Measurements from ENCODE around the gene KHDRBS1. TPM values are rescaled to one million over a fixed set of nuclear protein-coding genes. Genes with fewer than 3 reads are reported as not detected.

Gene KHDRBS1
- total and polyA plus RNA-seq, 2 of the 13 experiments (the other 11 are each of a cell fraction or from before 2014, with no cell fraction given), result 25.1 to 39.0 TPM

GRCh38 chr1:32068957-32069588, 55.4 kb downstream of the KHDRBS1 start:
- BruUV-seq (replicated peaks), result no TSS peak
- ChIA-PET CTCF (ENCODE audit: low intra/inter-chr PET ratio, low total read pairs) (interaction anchor here (0.7 kb wide), 1 partner anchor 826 kb away, joined by 3 read pairs; no protein-coding TSS in a partner anchor), POLR2A (no interaction called here)
- no peaks in the 10 kb centered on the region; a peak in 1 of 5 replicates for H3K27me3 ChIP-seq (ENCODE audit: control insufficient read depth in 1 of 2, insufficient read depth in 2 of 2, low read length in 2 of 2)
- no peak overlapping the region for H3K4me3 ChIP-seq (replicated peaks in 1 of 3; ENCODE audit: insufficient read depth in 1 of 3, low read depth in 2 of 3, low read length in 3 of 3)
- intact Hi-C loops (cut with micrococcal nuclease; ENCODE audit: unreplicated experiment) (no loop called here), in situ Hi-C loops (cut with HindIII; ENCODE audit: extremely low pct_ligation_motif_present, low pct_unique_long_range_greater_than_20kb) (no loop called here)
- FAIRE-seq (no peak), ATAC-seq (no peak), DNase-seq (ENCODE audit: low spot score) (no peak)
- no peak overlapping the region for H2AFZ ChIP-seq (ENCODE audit: low read length)
- 36% methylated on average over 4 of the region's 5 CpGs for WGBS (ENCODE audit: low lambda C conversion rate)
- H3K79me2 ChIP-seq (ENCODE audit: insufficient read depth, low read length), result peaks cover 4% of the 10 kb centered on the region
- TF ChIP-seq RFX1 (IDR thresholded peaks at IDR 0.05), result no peak
- peak; percentile 87 to 92 for TF ChIP-seq MAFK (conservative IDR thresholded peaks at IDR 0.05 in 1 of 2, IDR thresholded peaks at IDR 0.05 in 1 of 2; ENCODE audit: low read length in 2 of 2)
- TF ChIP-seq MAFF (IDR thresholded peaks at IDR 0.05; ENCODE audit: low read depth, low read length), result peak; percentile 76
- no peak overlapping the region for H3K27ac ChIP-seq (ENCODE audit: extremely low read length, insufficient read depth, low read length)
- no peak overlapping the region for H3K9ac ChIP-seq (ENCODE audit: insufficient read depth, low read depth, low read length)
- H4K20me1 ChIP-seq (ENCODE audit: insufficient read depth, low read length), result no peaks in the 10 kb centered on the region
- H3K36me3 ChIP-seq (replicated peaks in 1 of 2; ENCODE audit: control insufficient read depth in 1 of 2, insufficient read depth in 2 of 2, low read length in 2 of 2), result no peaks in the 10 kb centered on the region
- peaks cover 53% of the 10 kb centered on the region for H3K4me1 ChIP-seq (ENCODE audit: insufficient read depth, low read length)
- H3K9me3 ChIP-seq (ENCODE audit: low read length), result no peaks in the 10 kb centered on the region
- H3K4me2 ChIP-seq (ENCODE audit: low read depth, low read length), result no peak overlapping the region

- Histone ChIP-seq H3K36me3 (replicated peaks in 1 of 2; ENCODE audit: control insufficient read depth in 1 of 2, insufficient read depth in 2 of 2, low read length in 2 of 2) (peaks cover 5 to 8% of the 10 kb centered on the region in 2 experiments; a peak in 4 of 5 replicates), H3K27ac (ENCODE audit: extremely low read length, insufficient read depth, low read length) (peak overlapping the region; percentile 61), H3K4me2 (ENCODE audit: low read depth, low read length) (peak overlapping the region; percentile 98), H3K9ac (ENCODE audit: insufficient read depth, low read depth, low read length) (peak overlapping the region; percentile 57), H3K27me3 (ENCODE audit: control insufficient read depth in 1 of 2, insufficient read depth in 2 of 2, low read length in 2 of 2) (no peaks in the 10 kb centered on the region; a peak in 1 of 5 replicates), H2AFZ (ENCODE audit: low read length) (peak overlapping the region; percentile 64), H3K4me1 (ENCODE audit: insufficient read depth, low read length) (peaks cover 46% of the 10 kb centered on the region), H3K79me2 (ENCODE audit: insufficient read depth, low read length) (peaks cover 4% of the 10 kb centered on the region), H3K4me3 (replicated peaks in 1 of 3; ENCODE audit: insufficient read depth in 1 of 3, low read depth in 2 of 3, low read length in 3 of 3) (peak overlapping the region; percentile 81 to 91 (median 81)), H4K20me1 (ENCODE audit: insufficient read depth, low read length) (no peaks in the 10 kb centered on the region), H3K9me3 (ENCODE audit: low read length) (no peaks in the 10 kb centered on the region)
- intact Hi-C loops (cut with micrococcal nuclease; ENCODE audit: unreplicated experiment) (loop anchor here (5.0 kb wide), 1 partner anchor 35 kb away; the partner anchor contains the start of gene KPNA6), in situ Hi-C loops (cut with HindIII; ENCODE audit: extremely low pct_ligation_motif_present, low pct_unique_long_range_greater_than_20kb) (no loop called here)
- FAIRE-seq, result no peak
- ChIA-PET POLR2A (interaction anchor here (0.6 to 3.1 kb wide), 13 partner anchors 11 to 573 kb away, joined by 3 to 37 read pairs (median 7); partner anchors contain the start of genes CCDC28B, KHDRBS1, KPNA6 and PTP4A2), CTCF (ENCODE audit: low intra/inter-chr PET ratio, low total read pairs) (no interaction called here)
- ATAC-seq, result peak; percentile 1; the same call in 1 of the 3 replicates
- DNase-seq (ENCODE audit: low spot score), result peak; percentile 34
- BruUV-seq (replicated peaks), result TSS peak; percentile 68
- 10% methylated on average over 14 of the region's 14 CpGs for WGBS (ENCODE audit: low lambda C conversion rate)
- 0 out of 2 replicates have a peak, but pooled peaks have one; percentile 80 for TF ChIP-seq ZFY (CRISPR knock-in tag; IDR thresholded peaks at IDR 0.05)
- peak; percentile 4 for TF ChIP-seq ZEB1 (IDR thresholded peaks at IDR 0.05; ENCODE audit: insufficient replicate concordance, low read depth)
- TF ChIP-seq AHDC1 (CRISPR knock-in tag; IDR thresholded peaks at IDR 0.05; ENCODE audit: borderline replicate concordance), result peak; percentile 25; the same call in 1 of the 2 replicates
- 0 out of 2 replicates have a peak, but pooled peaks have one; percentile 40 for TF ChIP-seq TARDBP (CRISPR knock-in tag; IDR thresholded peaks at IDR 0.05)
- peak; percentile 85 for TF ChIP-seq ARID2 (CRISPR knock-in tag; IDR thresholded peaks at IDR 0.05; ENCODE audit: borderline replicate concordance)
- TF ChIP-seq ZNF543 (CRISPR knock-in tag; IDR thresholded peaks at IDR 0.05), result 0 out of 2 replicates have a peak, but pooled peaks have one; percentile 1
Measured at GRCh38 chr1:32071758-32072621, 58.3 kb downstream of the KHDRBS1 start.
